A673 (cell line): ENCODE measurements around the gene HYAL3.

Experiments used
- CTCF ChIP-seq: fragments of 300-800, 200-600 bp; sonication (generic); conservative IDR thresholded peaks from 2 replicates; pipeline ENCODE4 v1.5.1; 2017; ENCODE audit warnings: low read depth, mild to moderate bottlenecking, antibody characterized with exemption, low read length, moderate library complexity, mixed read lengths
- EZH2 ChIP-seq: fragments of 200-600 bp; sonication (generic); IDR thresholded peaks from 2 replicates; pipeline ENCODE4 v1.6.1; 2017; ENCODE audit warnings: borderline replicate concordance, low read depth, mild to moderate bottlenecking, mixed read lengths, antibody characterized with exemption, low read length; ENCODE audit not compliant: poor library complexity, severe bottlenecking

- peak; percentile 60 for TF ChIP-seq CTCF
- no peak for TF ChIP-seq EZH2
Observed at GRCh38 chr3:50347187-50347813, 48.1 kb upstream of the HYAL3 start.
